ENCODE results near the gene SLC9A2. TPM values are rescaled to one million over a fixed set of nuclear protein-coding genes. Genes with fewer than 3 reads are reported as not detected.

Gene SLC9A2, protein sequence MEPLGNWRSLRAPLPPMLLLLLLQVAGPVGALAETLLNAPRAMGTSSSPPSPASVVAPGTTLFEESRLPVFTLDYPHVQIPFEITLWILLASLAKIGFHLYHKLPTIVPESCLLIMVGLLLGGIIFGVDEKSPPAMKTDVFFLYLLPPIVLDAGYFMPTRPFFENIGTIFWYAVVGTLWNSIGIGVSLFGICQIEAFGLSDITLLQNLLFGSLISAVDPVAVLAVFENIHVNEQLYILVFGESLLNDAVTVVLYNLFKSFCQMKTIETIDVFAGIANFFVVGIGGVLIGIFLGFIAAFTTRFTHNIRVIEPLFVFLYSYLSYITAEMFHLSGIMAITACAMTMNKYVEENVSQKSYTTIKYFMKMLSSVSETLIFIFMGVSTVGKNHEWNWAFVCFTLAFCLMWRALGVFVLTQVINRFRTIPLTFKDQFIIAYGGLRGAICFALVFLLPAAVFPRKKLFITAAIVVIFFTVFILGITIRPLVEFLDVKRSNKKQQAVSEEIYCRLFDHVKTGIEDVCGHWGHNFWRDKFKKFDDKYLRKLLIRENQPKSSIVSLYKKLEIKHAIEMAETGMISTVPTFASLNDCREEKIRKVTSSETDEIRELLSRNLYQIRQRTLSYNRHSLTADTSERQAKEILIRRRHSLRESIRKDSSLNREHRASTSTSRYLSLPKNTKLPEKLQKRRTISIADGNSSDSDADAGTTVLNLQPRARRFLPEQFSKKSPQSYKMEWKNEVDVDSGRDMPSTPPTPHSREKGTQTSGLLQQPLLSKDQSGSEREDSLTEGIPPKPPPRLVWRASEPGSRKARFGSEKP
- total RNA-seq (2014; rRNA removed; shearing (Covaris generic)) = 0.18 TPM in 1 of 2 replicates, not detected in the other
- 0.10 and 0.24 TPM in 2 replicates for polyA plus RNA-seq (2015; cell fraction: cytosol; rRNA removed)
- 0.08 and 0.27 TPM in 2 replicates for polyA plus RNA-seq (2015; cell fraction: nucleus; rRNA removed)

- no peak for DNase-seq (ENCODE audit: low read depth)
Measured at GRCh38 chr2:102619414-102620319, at the start of gene SLC9A2. TSS of gene SLC9A2 (plus strand) at chr2:102619553. CDS start at chr2:102619849, 296 bp downstream.

GRCh38 chr2:102575888-102576287 lies 43.5 kb upstream of the SLC9A2 start:
- DNase-seq (ENCODE audit: low read depth) = no peak

DNA sequence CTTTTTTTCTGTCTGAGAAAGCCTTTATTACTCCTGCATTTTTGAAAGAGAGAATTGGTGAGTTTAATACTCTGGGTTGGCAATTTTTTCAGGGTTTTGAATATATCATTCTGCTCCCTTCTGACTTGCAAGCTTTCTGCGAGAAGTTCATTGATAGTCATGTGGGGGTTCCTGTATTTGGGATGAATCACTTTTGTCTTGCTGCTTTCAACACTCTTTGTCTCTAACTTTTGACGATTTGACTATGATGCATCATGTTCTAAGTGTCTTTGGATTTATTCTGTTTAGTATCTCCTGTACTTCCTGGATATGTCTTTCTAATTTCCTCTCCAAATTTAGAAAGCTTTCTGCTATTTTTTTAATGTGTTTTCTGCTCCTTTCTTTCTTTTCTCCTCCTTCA lies 41.0 kb upstream of the SLC9A2 start:
- DNase-seq (ENCODE audit: low read depth) = no peak

DNA sequence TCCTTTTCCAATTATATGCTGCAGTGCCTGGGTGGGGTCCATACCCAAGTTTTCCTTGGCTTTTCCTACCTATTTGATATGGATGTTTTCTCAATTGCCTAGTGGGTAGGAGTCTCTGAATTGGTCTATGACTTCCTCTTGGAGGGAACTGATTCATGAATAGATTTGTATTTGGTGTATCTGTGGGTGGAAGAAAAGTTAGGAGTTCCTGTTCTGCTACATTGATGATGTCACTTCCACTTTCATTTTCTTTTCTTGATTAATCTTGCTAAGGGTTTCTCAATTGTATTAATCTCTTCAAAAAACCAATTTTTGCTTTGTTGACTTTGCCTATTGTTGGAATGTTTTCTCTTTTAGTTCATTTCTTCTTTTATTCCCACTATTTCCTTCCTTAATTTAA lies 37.4 kb upstream of the SLC9A2 start:
- DNase-seq (ENCODE audit: low read depth) = no peak

DNA sequence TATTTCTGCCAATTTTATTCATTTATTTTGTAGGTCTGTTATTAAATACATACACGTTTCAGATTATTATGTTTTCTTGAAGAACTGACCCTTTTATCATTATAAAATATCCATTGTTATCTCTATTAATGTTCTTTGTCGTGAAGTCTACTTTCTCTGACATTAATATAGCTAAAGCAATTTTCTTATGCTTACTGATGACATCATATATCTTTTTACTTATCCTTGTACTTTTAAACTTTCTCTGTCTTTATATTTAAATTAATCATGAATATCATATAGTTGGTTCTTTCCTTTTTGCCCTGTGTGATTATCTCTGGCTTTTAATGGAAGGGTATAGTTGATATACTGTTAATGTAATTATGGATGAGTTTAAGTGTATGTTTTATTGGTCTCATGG lies 36.5 kb upstream of the SLC9A2 start:
- DNase-seq (ENCODE audit: low read depth) = no peak

DNA sequence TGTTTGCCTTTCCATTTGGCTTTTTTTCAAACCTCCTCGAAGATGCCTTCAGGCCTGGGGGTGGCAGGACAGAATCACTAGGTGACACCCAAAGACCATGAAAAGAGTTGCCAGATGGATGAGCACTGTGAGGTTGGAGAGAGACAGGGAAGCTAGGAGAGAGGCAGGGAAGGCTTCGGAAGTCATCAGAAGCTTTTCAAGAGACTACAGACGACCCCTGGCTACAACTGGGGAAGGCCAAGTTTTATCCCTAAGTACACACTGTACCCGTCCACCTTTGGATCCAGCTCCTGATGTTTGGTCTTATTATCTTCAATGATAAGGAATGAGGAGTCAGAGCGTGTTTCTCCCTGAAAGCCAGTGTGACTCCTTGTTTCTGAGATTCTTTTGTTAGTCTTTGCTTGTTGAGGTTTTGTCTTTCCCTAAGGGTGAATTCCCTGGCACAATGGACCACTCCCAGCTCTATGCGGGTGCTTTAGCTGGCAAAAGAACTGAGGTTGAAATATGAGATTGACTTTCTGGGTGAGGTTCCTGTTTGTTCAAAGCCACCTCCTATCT lies 33.4 kb upstream of the SLC9A2 start:
- no peak for DNase-seq (ENCODE audit: low read depth)

- no peak for DNase-seq (ENCODE audit: low read depth)
Measured at GRCh38 chr2:102588213-102588939, 31.0 kb upstream of the SLC9A2 start.

DNA sequence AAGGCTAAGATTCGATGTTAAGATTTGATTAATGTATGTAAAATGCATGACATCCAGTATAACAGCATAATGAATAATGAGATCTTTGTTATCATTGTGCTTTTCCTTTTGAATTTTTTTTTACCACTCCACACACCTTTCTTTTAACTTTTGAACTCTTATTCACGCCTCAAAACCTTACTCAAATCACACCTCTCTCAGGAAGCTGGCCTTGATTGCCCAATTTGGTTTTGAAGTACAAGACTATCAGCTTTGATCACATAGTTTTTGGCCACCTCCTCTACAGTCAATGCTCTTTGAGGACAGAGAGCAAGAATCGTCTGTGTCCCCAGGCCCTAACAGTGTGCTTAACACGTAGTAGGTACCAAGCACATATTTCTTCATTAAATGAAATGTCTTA lies 29.9 kb upstream of the SLC9A2 start:
- DNase-seq (ENCODE audit: low read depth) = no peak

DNA sequence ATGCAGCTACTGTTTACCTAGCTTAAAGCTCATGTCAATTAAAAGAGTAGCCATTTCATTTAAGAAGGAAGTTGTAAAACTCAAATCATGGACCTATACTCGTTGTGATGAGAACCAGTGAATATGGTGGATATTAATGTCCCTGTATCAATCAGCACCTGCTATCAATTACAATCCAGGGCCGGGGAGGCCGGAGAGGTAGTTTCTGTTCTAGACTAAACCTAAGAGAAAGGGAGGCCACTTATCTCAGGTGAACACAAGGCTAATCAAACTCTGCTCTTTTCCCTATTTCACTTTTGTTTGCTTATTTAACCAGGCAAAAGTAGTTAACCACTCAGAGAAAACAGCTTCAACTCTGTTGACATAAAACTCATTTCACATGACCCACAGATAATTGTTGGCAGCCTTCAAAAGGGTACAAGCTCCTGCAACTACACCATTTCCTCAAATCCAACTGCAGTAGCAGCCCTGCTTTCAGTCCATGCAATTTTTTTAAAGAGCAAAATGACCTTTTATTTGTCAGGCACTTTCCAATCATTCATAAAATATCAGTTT lies 27.8 kb upstream of the SLC9A2 start:
- no peak for DNase-seq (ENCODE audit: low read depth)

DNA sequence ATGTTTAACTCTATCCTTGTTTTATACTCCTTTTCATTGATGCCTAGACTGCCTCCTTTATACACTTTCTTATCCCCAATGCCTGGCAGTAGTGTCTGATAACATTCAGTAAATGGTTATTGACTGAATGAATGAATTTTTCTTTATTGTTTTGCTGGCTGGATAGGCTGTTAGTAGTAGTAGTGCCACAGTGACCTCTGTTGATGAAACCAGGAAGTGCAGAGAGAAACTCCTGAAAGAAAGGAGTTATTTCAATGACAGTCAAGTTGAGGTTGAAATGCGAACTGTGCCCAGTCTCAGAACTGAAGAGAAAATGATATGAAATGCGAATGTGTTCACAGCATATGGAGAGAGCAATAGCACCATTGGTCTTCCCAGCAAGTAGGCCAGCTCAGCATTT lies 26.8 kb upstream of the SLC9A2 start:
- peak; percentile 25 for DNase-seq (ENCODE audit: low read depth)

GRCh38 chr2:102593516-102593915 lies 25.8 kb upstream of the SLC9A2 start:
- no peak for DNase-seq (ENCODE audit: low read depth)

DNA sequence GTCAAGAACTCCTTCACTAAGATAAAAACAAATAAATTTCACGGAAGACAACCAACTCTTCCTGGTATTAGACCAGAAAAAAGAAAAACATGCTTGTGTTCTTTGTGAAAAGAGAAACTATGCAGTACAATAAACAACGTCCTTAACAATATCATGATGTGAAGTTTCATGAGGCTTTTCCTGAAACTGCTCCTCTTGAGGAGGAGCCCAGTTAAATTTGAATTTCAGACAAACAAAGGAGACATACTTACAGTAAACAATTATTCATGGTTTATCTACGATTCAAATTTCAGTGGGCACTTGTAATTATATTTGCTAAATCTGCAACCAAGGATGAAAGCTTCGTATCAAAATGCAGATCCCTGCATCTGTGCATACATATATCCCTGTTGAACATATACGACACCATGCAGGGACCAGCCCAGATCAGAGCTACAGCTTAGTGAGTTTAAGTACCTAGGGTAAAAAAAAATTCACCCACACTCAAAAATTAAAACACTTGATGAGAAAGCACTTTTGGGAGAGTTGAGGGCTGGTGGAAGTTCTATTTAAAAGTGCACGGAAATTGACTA lies 24.8 kb upstream of the SLC9A2 start:
- DNase-seq (ENCODE audit: low read depth) = no peak

- no peak for DNase-seq (ENCODE audit: low read depth)
Measured at GRCh38 chr2:102597788-102598187, 21.6 kb upstream of the SLC9A2 start.

GRCh38 chr2:102599486-102599885 lies 19.9 kb upstream of the SLC9A2 start:
- no peak for DNase-seq (ENCODE audit: low read depth)

DNA sequence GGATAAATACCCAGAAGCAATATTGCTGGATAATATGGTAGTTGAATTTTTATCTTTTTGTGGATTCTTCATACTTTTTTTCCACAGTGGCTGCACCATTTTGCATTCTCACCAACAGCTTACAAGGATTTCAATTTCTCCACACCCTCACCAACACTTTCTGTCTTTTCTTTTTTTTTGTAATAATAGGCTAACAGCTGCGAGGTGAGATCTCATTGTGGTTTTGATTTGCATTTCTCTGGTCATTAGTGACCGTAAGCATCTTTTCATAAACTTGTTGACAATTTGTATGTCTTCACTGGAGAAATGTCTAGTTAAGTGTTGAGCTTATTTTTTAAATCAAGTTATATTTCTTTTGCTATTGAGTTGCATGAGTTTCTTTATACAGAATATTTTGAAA lies 17.6 kb upstream of the SLC9A2 start:
- DNase-seq (ENCODE audit: low read depth) = no peak

DNA sequence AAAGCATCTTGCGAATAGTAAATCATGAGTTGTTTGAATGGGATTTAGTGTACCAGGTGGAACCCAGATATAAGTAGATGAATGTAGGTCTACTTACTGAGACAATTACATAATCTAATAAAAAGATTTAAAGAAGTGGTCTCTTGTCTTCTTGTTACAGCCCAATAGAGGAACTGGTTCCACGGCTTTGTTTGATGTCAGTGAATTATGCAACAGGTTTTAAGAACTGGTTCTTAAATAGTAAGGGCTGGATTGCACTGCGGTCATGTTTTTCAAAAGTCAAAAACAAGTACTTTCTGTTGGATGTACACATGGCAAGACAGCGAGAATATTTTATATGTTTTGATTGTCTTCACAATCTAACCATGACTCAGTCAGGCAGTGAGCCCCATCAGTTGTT lies 15.4 kb upstream of the SLC9A2 start:
- no peak for DNase-seq (ENCODE audit: low read depth)

DNA sequence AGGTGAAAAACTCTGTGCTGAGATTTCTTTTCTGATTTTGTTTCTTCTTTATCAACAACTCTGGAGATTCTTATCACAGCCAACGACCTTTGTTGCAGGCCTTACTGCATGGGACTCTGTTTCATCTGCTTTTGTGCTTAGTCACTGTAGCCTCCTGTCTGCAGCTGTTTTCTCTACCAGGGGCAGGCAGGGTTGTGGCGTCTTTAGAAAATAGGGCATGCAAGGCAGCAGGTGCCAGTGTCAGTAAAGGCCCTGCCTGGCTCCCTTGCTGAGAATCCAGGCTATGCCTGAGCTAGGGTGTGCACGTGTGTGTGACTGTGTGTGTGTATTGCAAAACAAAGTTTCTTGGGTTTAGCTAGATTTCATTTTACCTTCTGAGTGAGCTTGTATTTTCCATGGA lies 14.6 kb upstream of the SLC9A2 start:
- no peak for DNase-seq (ENCODE audit: low read depth)

GRCh38 chr2:102606353-102606752 lies 13.0 kb upstream of the SLC9A2 start:
- DNase-seq (ENCODE audit: low read depth) = no peak

- peak; percentile 43 for DNase-seq (ENCODE audit: low read depth)
Measured at GRCh38 chr2:102615620-102616436, 3.5 kb upstream of the SLC9A2 start.

Data from HT1080 (cell line).